Testis (tissue), 2 donors: ENCODE data around the gene TMEM135.

Source experiments
- CTCF ChIP-seq, 3 experiments: fragments of 450-650 bp in 2 of 3; fragments of 200-600 bp in 1 of 3; sonication (generic) in 1 of 3; IDR thresholded peaks; one replicate each; pipeline ENCODE4 v1.5.1; 2016 to 2019; ENCODE audit warnings: antibody characterized with exemption in 3 of 3, mild to moderate bottlenecking in 2 of 3, moderate library complexity in 1 of 3
- POLR2A ChIP-seq: fragments of 450-650 bp; IDR thresholded peaks from one replicate; pipeline ENCODE4 v1.6.1; 2017; ENCODE audit warnings: antibody characterized with exemption, mild to moderate bottlenecking, moderate library complexity

- TF ChIP-seq CTCF (IDR thresholded peaks at IDR 0.05): no peak
- TF ChIP-seq POLR2A: no peak
Measured at GRCh38 chr11:87174870-87175269, 137.1 kb downstream of the TMEM135 start.
